ENCODE data around the gene MAN1C1.

The MAN1C1 gene

GRCh38 chr1:25707280-25708016, 90.9 kb downstream of the MAN1C1 start:
- Mint-ChIP-seq H3K4me1 (peaks cover 40% of the 10 kb centered on the region), H3K27ac (ENCODE audit: low read depth) (no peak overlapping the region), H3K4me3 (no peak overlapping the region), H3K27me3 (no peaks in the 10 kb centered on the region), H3K36me3 (ENCODE audit: insufficient read depth) (peaks cover 1% of the 10 kb centered on the region), H3K9me3 (no peaks in the 10 kb centered on the region)
- no peak for ATAC-seq (replicated peaks; ENCODE audit: extremely low read depth, poor library complexity, severe bottlenecking)
- no peak for DNase-seq (ENCODE audit: low spot score in 2 of 2)

DNA sequence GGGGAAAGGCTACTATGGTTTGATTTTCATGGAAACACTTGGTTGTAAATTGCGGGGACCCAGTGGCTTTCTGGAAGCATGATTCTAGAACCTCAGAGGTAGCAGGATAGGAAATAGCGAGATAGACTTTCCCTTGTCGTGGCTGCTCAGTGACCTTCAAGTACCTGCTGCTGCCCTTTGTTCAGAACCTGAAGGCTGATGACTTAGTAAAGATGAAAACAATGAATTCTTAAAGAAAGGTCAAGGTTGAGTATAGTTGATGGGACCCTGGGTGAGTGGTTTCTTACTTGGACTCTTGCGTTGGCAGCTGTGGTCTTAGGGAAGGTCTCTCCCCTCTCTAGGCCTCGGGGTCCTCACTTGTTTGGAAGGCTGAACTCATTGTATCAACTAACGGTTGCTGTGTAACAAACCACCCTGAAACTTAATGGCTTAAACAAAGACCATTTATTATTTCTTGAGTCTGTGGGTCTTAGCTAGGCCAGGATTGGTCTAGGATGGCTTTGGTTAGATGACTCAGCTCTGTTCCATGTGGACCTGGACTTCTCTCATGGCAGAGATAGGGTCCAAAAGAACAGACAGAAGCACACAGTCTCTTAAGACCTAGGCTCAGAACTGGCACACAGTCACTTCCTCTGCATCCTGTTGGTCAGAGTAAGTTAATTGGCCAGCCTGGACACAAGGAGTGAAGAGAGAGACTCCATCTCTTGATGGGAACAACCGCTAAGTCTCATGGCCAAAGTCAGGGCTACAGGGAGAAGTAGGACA, 94.2 kb downstream of the MAN1C1 start:
- no peak overlapping the region for H3K27ac Mint-ChIP-seq (ENCODE audit: low read depth)
- H3K27me3 Mint-ChIP-seq: no peaks in the 10 kb centered on the region
- no peak overlapping the region for H3K4me3 Mint-ChIP-seq
- peaks cover 32% of the 10 kb centered on the region for H3K4me1 Mint-ChIP-seq
- no peaks in the 10 kb centered on the region for H3K9me3 Mint-ChIP-seq
- peaks cover 1% of the 10 kb centered on the region for H3K36me3 Mint-ChIP-seq (ENCODE audit: insufficient read depth)
- ATAC-seq (replicated peaks; ENCODE audit: extremely low read depth, poor library complexity, severe bottlenecking): no peak
- no peak for DNase-seq (ENCODE audit: low spot score in 2 of 2)

- no peak overlapping the region for H3K4me3 Mint-ChIP-seq
These were observed 95.1 kb downstream of the MAN1C1 start for GRCh38 chr1:25711555-25712298.

GRCh38 chr1:25712299-25712970, 95.8 kb downstream of the MAN1C1 start:
- peaks cover 36% of the 10 kb centered on the region for H3K4me1 Mint-ChIP-seq
- ATAC-seq (replicated peaks; ENCODE audit: extremely low read depth, poor library complexity, severe bottlenecking) (no peak), DNase-seq (ENCODE audit: low spot score in 2 of 2) (no peak)
- peak overlapping the region; percentile 51 for H3K27ac Mint-ChIP-seq (ENCODE audit: low read depth)
- peaks cover 1% of the 10 kb centered on the region for H3K36me3 Mint-ChIP-seq (ENCODE audit: insufficient read depth)
- H3K27me3 Mint-ChIP-seq: no peaks in the 10 kb centered on the region
- H3K4me3 Mint-ChIP-seq: no peak overlapping the region
- H3K9me3 Mint-ChIP-seq: no peaks in the 10 kb centered on the region

More at GRCh38 chr1:25711555-25712298, 95.1 kb downstream of the MAN1C1 start:
- ATAC-seq (replicated peaks; ENCODE audit: extremely low read depth, poor library complexity, severe bottlenecking) (peak; percentile 93), DNase-seq (ENCODE audit: low spot score in 2 of 2) (no peak)
- Mint-ChIP-seq H3K36me3 (ENCODE audit: insufficient read depth) (peaks cover 1% of the 10 kb centered on the region), H3K27me3 (no peaks in the 10 kb centered on the region), H3K9me3 (no peaks in the 10 kb centered on the region), H3K4me1 (peaks cover 33% of the 10 kb centered on the region), H3K27ac (ENCODE audit: low read depth) (peak overlapping the region; percentile 51)

DNA sequence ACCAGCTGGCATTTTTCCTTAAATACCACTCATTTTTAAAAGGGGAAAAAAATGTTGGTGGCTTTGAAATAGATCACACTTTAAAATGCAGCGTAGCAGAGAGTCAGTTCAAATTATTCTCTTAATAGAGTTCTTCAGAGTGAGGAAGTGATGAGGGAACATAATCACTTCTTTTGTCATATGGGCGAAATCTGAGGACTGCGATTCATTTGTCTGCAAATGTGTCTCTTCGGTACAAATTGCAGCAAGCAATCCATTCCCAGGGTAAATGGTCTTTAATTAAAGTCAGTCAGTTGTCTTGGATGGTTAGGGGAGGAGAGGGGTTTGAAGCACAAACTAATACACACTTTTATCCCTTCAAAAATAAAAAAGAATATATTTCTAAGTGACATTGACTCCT, 97.4 kb downstream of the MAN1C1 start:
- H3K4me3 Mint-ChIP-seq: no peak overlapping the region
- H3K36me3 Mint-ChIP-seq (ENCODE audit: insufficient read depth): peaks cover 1% of the 10 kb centered on the region
- H3K9me3 Mint-ChIP-seq: no peaks in the 10 kb centered on the region
- DNase-seq (ENCODE audit: low spot score in 2 of 2) (no peak), ATAC-seq (replicated peaks; ENCODE audit: extremely low read depth, poor library complexity, severe bottlenecking) (no peak)
- no peak overlapping the region for H3K27ac Mint-ChIP-seq (ENCODE audit: low read depth)
- peaks cover 37% of the 10 kb centered on the region for H3K4me1 Mint-ChIP-seq
- H3K27me3 Mint-ChIP-seq: no peaks in the 10 kb centered on the region

GRCh38 chr1:25714372-25714931, 97.9 kb downstream of the MAN1C1 start:
- peaks cover 1% of the 10 kb centered on the region for H3K36me3 Mint-ChIP-seq (ENCODE audit: insufficient read depth)
- no peak overlapping the region for H3K4me3 Mint-ChIP-seq
- DNase-seq (ENCODE audit: low spot score in 2 of 2) (no peak), ATAC-seq (replicated peaks; ENCODE audit: extremely low read depth, poor library complexity, severe bottlenecking) (no peak)
- H3K9me3 Mint-ChIP-seq: no peaks in the 10 kb centered on the region
- peaks cover 37% of the 10 kb centered on the region for H3K4me1 Mint-ChIP-seq
- H3K27me3 Mint-ChIP-seq: no peaks in the 10 kb centered on the region
- H3K27ac Mint-ChIP-seq (ENCODE audit: low read depth): no peak overlapping the region

GRCh38 chr1:25715888-25716287, 99.3 kb downstream of the MAN1C1 start:
- no peaks in the 10 kb centered on the region for H3K9me3 Mint-ChIP-seq

GRCh38 chr1:25716320-25716719, 99.7 kb downstream of the MAN1C1 start:
- H3K4me1 Mint-ChIP-seq: peaks cover 30% of the 10 kb centered on the region

More at GRCh38 chr1:25715888-25716287, 99.3 kb downstream of the MAN1C1 start:
- no peak overlapping the region for H3K27ac Mint-ChIP-seq (ENCODE audit: low read depth)
- peaks cover 1% of the 10 kb centered on the region for H3K36me3 Mint-ChIP-seq (ENCODE audit: insufficient read depth)
- DNase-seq (ENCODE audit: low spot score in 2 of 2) (no peak), ATAC-seq (replicated peaks; ENCODE audit: extremely low read depth, poor library complexity, severe bottlenecking) (no peak)
- peaks cover 34% of the 10 kb centered on the region for H3K4me1 Mint-ChIP-seq
- H3K27me3 Mint-ChIP-seq: no peaks in the 10 kb centered on the region
- no peak overlapping the region for H3K4me3 Mint-ChIP-seq

DNA sequence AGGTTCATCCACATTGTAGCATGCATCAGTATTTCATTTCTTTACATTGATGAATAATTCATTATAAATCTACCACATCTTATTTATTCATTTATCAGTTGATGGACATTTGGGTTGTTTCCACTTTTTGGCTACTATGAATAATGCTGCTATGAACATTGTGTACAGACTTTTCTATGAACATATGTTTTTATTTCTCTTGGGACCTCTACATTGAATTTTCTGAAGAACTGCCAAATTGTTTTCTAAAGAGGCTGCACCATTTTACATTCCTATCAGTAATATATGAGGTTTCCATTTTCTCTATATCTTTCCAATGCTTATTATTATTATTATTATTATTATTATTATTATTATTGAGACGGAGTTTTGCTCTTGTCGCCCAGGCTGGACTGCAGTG, 102.1 kb downstream of the MAN1C1 start:
- no peak overlapping the region for H3K27ac Mint-ChIP-seq (ENCODE audit: low read depth)
- DNase-seq (ENCODE audit: low spot score in 2 of 2) (no peak), ATAC-seq (replicated peaks; ENCODE audit: extremely low read depth, poor library complexity, severe bottlenecking) (no peak)
- no peaks in the 10 kb centered on the region for H3K9me3 Mint-ChIP-seq
- peaks cover 23% of the 10 kb centered on the region for H3K4me1 Mint-ChIP-seq
- no peak overlapping the region for H3K4me3 Mint-ChIP-seq
- H3K36me3 Mint-ChIP-seq (ENCODE audit: insufficient read depth): no peaks in the 10 kb centered on the region
- H3K27me3 Mint-ChIP-seq: no peaks in the 10 kb centered on the region

More at GRCh38 chr1:25716320-25716719, 99.7 kb downstream of the MAN1C1 start:
- Mint-ChIP-seq H3K27ac (ENCODE audit: low read depth) (no peak overlapping the region), H3K9me3 (no peaks in the 10 kb centered on the region), H3K36me3 (ENCODE audit: insufficient read depth) (peaks cover 1% of the 10 kb centered on the region), H3K4me3 (no peak overlapping the region), H3K27me3 (no peaks in the 10 kb centered on the region)
- DNase-seq (ENCODE audit: low spot score in 2 of 2): no peak
- no peak for ATAC-seq (replicated peaks; ENCODE audit: extremely low read depth, poor library complexity, severe bottlenecking)

DNA sequence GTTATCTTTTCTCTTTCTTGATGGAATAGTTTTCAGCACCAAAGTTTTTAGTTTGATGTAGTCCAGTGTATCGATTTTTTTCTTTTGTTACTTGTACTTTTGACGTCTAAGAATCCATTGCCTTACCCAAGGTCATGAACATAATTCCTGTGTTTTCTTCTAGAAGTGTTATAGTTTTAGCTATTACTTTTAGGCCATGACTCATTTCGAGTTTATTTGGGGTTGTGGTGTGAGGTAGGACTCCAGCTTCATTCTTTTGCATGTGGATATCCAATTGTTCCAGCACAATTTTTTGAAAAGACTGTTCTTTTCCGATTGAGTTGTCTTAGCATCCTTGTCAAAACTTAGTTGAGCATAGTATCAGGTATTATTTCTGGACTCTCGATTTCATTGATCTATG, 104.0 kb downstream of the MAN1C1 start:
- no peaks in the 10 kb centered on the region for H3K27me3 Mint-ChIP-seq
- DNase-seq (ENCODE audit: low spot score in 2 of 2) (no peak), ATAC-seq (replicated peaks; ENCODE audit: extremely low read depth, poor library complexity, severe bottlenecking) (no peak)
- H3K9me3 Mint-ChIP-seq: no peaks in the 10 kb centered on the region
- no peaks in the 10 kb centered on the region for H3K36me3 Mint-ChIP-seq (ENCODE audit: insufficient read depth)
- no peak overlapping the region for H3K4me3 Mint-ChIP-seq
- H3K4me1 Mint-ChIP-seq: peaks cover 33% of the 10 kb centered on the region
- no peak overlapping the region for H3K27ac Mint-ChIP-seq (ENCODE audit: low read depth)

- Mint-ChIP-seq H3K4me3 (no peak overlapping the region), H3K36me3 (ENCODE audit: insufficient read depth) (peaks cover 2% of the 10 kb centered on the region), H3K9me3 (no peaks in the 10 kb centered on the region), H3K27ac (ENCODE audit: low read depth) (no peak overlapping the region), H3K27me3 (no peaks in the 10 kb centered on the region), H3K4me1 (peaks cover 32% of the 10 kb centered on the region)
- ATAC-seq (replicated peaks; ENCODE audit: extremely low read depth, poor library complexity, severe bottlenecking): no peak
- DNase-seq (ENCODE audit: low spot score in 2 of 2): no peak
These were observed 106.8 kb downstream of the MAN1C1 start for GRCh38 chr1:25723250-25723880.

All from central memory CD8-positive, alpha-beta T cell (primary cell).